Measurements from ENCODE around the gene HIPK4. TPM values are rescaled to one million over a fixed set of nuclear protein-coding genes. Genes with fewer than 3 reads are reported as not detected.

HIPK4 gene
- total and polyA plus RNA-seq, 2 donors from 2014 or later, result 0.09 TPM; not detected in 1

DNA sequence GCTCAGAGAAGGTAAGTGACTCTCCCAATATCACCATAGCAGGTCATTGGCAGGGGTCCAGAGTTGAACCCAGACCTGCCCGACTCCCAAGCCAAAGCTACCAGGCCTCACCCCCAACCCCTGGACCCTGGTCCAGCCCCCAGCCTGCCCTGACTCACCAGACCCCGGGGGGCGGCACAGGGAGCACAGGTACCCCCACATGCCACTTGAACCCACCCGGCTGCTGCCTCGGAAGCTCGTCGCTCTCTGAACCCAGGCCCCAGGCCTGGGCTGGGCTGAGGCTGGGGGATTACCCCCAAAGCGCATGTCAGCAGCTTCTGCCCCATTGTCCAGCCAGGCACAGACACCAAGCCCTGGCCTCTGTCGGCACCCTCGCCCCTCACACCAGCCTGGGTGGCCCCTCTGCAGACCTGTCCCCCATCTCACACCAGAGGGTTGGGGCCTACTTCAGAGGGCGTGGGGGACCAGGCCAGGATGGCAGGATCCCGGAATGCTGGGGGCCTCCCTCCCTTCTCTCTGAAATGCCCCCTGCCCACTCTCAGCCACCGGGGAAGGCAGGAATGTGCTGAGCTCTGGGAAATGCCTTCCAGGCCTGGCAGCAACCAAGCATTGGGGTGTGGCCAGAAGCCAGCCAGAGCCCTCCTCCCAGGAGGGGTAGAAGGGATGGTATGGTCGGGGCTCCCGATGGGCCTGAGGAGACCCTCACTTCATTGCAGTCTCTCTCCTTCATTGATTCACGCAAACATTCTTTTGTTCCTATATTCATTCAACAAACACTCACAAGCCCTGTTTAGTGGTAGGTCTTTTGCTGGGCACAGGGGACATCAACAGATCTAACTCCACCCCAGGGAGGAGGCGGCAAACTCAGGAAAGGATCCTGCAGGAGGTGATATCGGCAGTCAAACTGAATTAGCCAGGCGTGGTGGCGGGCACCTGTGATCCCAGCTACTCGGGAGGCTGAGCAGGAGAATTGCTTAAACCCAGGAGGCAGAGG is 24.9 kb upstream of the HIPK4 start:
- Histone ChIP-seq H3K4me3 (ENCODE audit: low read length in 3 of 3) (no peak overlapping the region), H3K36me3 (ENCODE audit: control insufficient read depth in 2 of 3, insufficient read depth in 3 of 3, low read length in 3 of 3) (no peaks in the 10 kb centered on the region), H3K27me3 (ENCODE audit: control insufficient read depth, insufficient read depth, low read length) (no peaks in the 10 kb centered on the region), H3K9me3 (ENCODE audit: control insufficient read depth in 2 of 3, insufficient read depth in 1 of 3, low read length in 3 of 3) (no peaks in the 10 kb centered on the region), H3K27ac (ENCODE audit: low read depth in 2 of 2, low read length in 2 of 2) (peak overlapping the region in 1 of 2 donors; percentile 32), H3K9ac (ENCODE audit: low read length in 3 of 3) (peak overlapping the region in 1 of 3 donors; percentile 34), H3K4me1 (ENCODE audit: control insufficient read depth in 2 of 3, insufficient read depth in 2 of 3, low read depth in 1 of 3, low read length in 3 of 3) (peaks cover 3 to 7% (median 5%) of the 10 kb centered on the region in 3 donors)
- no peak for FAIRE-seq
- peak in 3 of 5 donors; percentile 36 to 70 (median 55) for DNase-seq
- TF ChIP-seq, protein P1, sequence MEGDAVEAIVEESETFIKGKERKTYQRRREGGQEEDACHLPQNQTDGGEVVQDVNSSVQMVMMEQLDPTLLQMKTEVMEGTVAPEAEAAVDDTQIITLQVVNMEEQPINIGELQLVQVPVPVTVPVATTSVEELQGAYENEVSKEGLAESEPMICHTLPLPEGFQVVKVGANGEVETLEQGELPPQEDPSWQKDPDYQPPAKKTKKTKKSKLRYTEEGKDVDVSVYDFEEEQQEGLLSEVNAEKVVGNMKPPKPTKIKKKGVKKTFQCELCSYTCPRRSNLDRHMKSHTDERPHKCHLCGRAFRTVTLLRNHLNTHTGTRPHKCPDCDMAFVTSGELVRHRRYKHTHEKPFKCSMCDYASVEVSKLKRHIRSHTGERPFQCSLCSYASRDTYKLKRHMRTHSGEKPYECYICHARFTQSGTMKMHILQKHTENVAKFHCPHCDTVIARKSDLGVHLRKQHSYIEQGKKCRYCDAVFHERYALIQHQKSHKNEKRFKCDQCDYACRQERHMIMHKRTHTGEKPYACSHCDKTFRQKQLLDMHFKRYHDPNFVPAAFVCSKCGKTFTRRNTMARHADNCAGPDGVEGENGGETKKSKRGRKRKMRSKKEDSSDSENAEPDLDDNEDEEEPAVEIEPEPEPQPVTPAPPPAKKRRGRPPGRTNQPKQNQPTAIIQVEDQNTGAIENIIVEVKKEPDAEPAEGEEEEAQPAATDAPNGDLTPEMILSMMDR (IDR thresholded peaks at IDR 0.05; ENCODE audit: borderline replicate concordance, extremely low read depth, insufficient read depth), result no peak
- intact Hi-C loops (cut with DNase I), result no loop called here

DNA sequence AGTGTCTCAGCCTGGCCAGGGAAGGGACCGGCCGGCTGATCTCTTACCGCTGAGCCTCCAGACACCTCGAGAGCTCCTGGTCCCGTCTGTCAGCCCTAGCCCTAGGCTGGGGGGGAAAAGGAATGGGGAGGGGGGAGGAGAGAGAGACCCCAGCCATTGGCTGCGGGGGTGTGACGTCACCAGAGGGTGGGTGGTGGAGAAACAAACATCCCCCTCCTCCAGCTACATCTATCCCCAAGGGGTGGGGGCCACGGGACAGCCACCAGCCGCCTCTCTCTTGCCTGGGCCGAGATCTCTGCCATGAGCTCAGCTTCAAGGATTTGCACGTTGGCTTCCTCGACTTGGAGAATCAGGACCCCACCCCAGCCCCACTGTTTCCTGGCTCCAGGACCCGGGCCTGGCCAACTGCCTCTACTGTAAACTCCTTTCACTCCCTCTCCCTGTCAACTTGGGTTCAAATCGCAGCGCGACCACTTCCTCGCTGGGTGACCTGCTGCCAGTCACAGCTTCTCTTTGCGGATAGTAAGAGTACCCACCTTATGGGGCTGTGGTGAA is 23.4 kb upstream of the HIPK4 start, which contains the start of gene PRX:
PRX (minus strand) TSS at position 88 of the 555 bp plus-strand sequence. CDS start 5,446 bp downstream, outside the sequence.
- peak within 1 kb of the TSS in 2 of 3 donors; percentile 3 to 37 for H3K4me3 ChIP-seq (ENCODE audit: low read length in 3 of 3)
- H3K36me3 ChIP-seq (ENCODE audit: control insufficient read depth in 2 of 3, insufficient read depth in 3 of 3, low read length in 3 of 3), result no peaks in the 10 kb centered on the region
- FAIRE-seq (no peak), DNase-seq (peak in 2 of 5 donors; percentile 48 to 74)
- intact Hi-C loops (cut with DNase I), result no loop called here
- H3K27me3 ChIP-seq (ENCODE audit: control insufficient read depth, insufficient read depth, low read length), result no peaks in the 10 kb centered on the region
- TF ChIP-seq, protein P1 (IDR thresholded peaks at IDR 0.05; ENCODE audit: borderline replicate concordance, extremely low read depth, insufficient read depth), result no peak
- peak within 1 kb of the TSS in 1 of 2 donors; percentile 36 for H3K27ac ChIP-seq (ENCODE audit: low read depth in 2 of 2, low read length in 2 of 2)
- no peaks in the 10 kb centered on the region for H3K9me3 ChIP-seq (ENCODE audit: control insufficient read depth in 2 of 3, insufficient read depth in 1 of 3, low read length in 3 of 3)
- peaks cover 3 to 7% (median 5%) of the 10 kb centered on the region in 3 donors for H3K4me1 ChIP-seq (ENCODE audit: control insufficient read depth in 2 of 3, insufficient read depth in 2 of 3, low read depth in 1 of 3, low read length in 3 of 3)
- peak within 1 kb of the TSS in 2 of 3 donors; percentile 9 to 63 for H3K9ac ChIP-seq (ENCODE audit: low read length in 3 of 3)

DNA sequence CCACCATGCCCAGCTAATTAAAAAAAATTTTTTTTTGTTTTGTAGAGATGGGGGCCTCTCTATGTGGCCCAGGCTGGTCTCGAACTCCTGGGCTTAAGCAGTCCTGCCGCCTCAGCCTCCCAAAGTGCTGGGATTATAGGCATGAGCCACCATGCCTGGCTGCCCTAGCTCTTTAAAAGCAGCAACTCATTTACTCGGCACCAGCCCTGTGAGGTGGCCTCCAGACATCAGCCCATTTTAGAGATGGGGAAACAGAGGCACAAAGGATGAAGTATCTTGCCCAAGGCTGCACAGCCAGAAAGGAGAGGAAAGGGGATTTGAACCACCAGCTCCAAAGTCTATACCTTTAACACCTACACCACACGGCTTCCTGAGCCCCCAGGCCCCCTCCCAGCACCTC is 22.9 kb upstream of the HIPK4 start:
- TF ChIP-seq, protein P1 (IDR thresholded peaks at IDR 0.05; ENCODE audit: borderline replicate concordance, extremely low read depth, insufficient read depth), result no peak
- H3K27ac ChIP-seq (ENCODE audit: low read depth in 2 of 2, low read length in 2 of 2), result peak overlapping the region in 1 of 2 donors; percentile 11
- H3K27me3 ChIP-seq (ENCODE audit: control insufficient read depth, insufficient read depth, low read length), result no peaks in the 10 kb centered on the region
- no peaks in the 10 kb centered on the region for H3K36me3 ChIP-seq (ENCODE audit: control insufficient read depth in 2 of 3, insufficient read depth in 3 of 3, low read length in 3 of 3)
- peak overlapping the region in 1 of 3 donors; percentile 37 for H3K4me3 ChIP-seq (ENCODE audit: low read length in 3 of 3)
- intact Hi-C loops (cut with DNase I), result no loop called here
- H3K9ac ChIP-seq (ENCODE audit: low read length in 3 of 3), result peak overlapping the region in 2 of 3 donors; percentile 9 to 12
- H3K4me1 ChIP-seq (ENCODE audit: control insufficient read depth in 2 of 3, insufficient read depth in 2 of 3, low read depth in 1 of 3, low read length in 3 of 3), result peaks cover 3 to 7% (median 5%) of the 10 kb centered on the region in 3 donors
- H3K9me3 ChIP-seq (ENCODE audit: control insufficient read depth in 2 of 3, insufficient read depth in 1 of 3, low read length in 3 of 3), result no peaks in the 10 kb centered on the region
- DNase-seq (no peak), FAIRE-seq (no peak)

Data from kidney (tissue), 14 donors.